OCI-LY1 (cell line): ENCODE results near the gene CASQ2.

ENCODE experiments used
- H2AFZ ChIP-seq: fragments of 200-600 bp; sonication (generic), shearing (Covaris generic); 2 replicates; pipeline ENCODE4 v1.6.0; 2014; ENCODE audit warnings: antibody characterized with exemption, mild to moderate bottlenecking, low read length
- H3F3A ChIP-seq: fragments of 200-600 bp; sonication (generic), shearing (Covaris generic); 2 replicates; pipeline ENCODE4 v1.6.0; 2014; ENCODE audit warnings: mild to moderate bottlenecking, antibody characterized with exemption, low read length, moderate library complexity; ENCODE audit not compliant: insufficient read depth
- H3K27ac ChIP-seq: fragments of 200-600 bp; sonication (generic); 2 replicates; pipeline ENCODE4 v1.5.1; 2014; ENCODE audit warnings: low read length, mixed run types, mild to moderate bottlenecking, low read depth; ENCODE audit not compliant: poor library complexity, severe bottlenecking
- H3K27me3 ChIP-seq: fragments of 200-600 bp; sonication (generic); 2 replicates; pipeline ENCODE4 v1.6.0; 2014; ENCODE audit warnings: antibody characterized with exemption, mild to moderate bottlenecking, low read length, moderate library complexity; ENCODE audit not compliant: insufficient read depth
- H3K36me3 ChIP-seq: fragments of 200-600 bp; sonication (generic); 2 replicates; pipeline ENCODE4 v1.6.1; 2014; ENCODE audit warnings: mild to moderate bottlenecking, antibody characterized with exemption, low read length, moderate library complexity, mixed read lengths; ENCODE audit not compliant: insufficient read depth
- H3K4me1 ChIP-seq: fragments of 200-600 bp; sonication (generic); 2 replicates; pipeline ENCODE4 v1.5.1; 2014; ENCODE audit warnings: mild to moderate bottlenecking, low read length, moderate library complexity; ENCODE audit not compliant: insufficient read depth, severe bottlenecking
- H3K4me2 ChIP-seq: fragments of 200-600 bp; sonication (generic), shearing (Covaris generic); 2 replicates; pipeline ENCODE4 v1.6.1; 2014; ENCODE audit warnings: low read length
- H3K4me3 ChIP-seq: fragments of 200-600 bp; sonication (generic); 2 replicates; pipeline ENCODE4 v1.5.1; 2014; ENCODE audit warnings: low read length, low read depth, mild to moderate bottlenecking, mixed read lengths; ENCODE audit not compliant: poor library complexity, severe bottlenecking
- H3K79me2 ChIP-seq: fragments of 200-600 bp; shearing (Covaris generic); 2 replicates; pipeline ENCODE4 v1.6.1; 2016; ENCODE audit warnings: mixed run types, low read length, mixed read lengths; ENCODE audit not compliant: insufficient read depth
- H3K9ac ChIP-seq: fragments of 200-600 bp; sonication (generic), shearing (Covaris generic); 2 replicates; pipeline ENCODE4 v1.6.1; 2014; ENCODE audit warnings: mild to moderate bottlenecking, low read length, mixed read lengths
- H3K9me2 ChIP-seq: fragments of 200-600 bp; sonication (generic), shearing (Covaris generic); 2 replicates; pipeline ENCODE4 v1.6.1; 2014; ENCODE audit warnings: low read depth, mild to moderate bottlenecking, low read length, mixed read lengths
- H3K9me3 ChIP-seq: fragments of 200-600 bp; shearing (Covaris generic); 2 replicates; pipeline ENCODE4 v1.6.1; 2014; ENCODE audit warnings: low read length, mixed read lengths
- H4K20me1 ChIP-seq: fragments of 200-600 bp; sonication (generic), shearing (Covaris generic); 2 replicates; pipeline ENCODE4 v1.6.0; 2016; ENCODE audit warnings: mild to moderate bottlenecking, low read length; ENCODE audit not compliant: insufficient read depth
- EZH2 ChIP-seq: fragments of 200-600 bp; sonication (generic), shearing (Covaris generic); IDR thresholded peaks from 2 replicates; pipeline ENCODE4 v1.8.0; 2017; ENCODE audit warnings: borderline replicate concordance, mixed run types, mild to moderate bottlenecking, antibody characterized with exemption, low read length, moderate library complexity, mixed read lengths
- TF ChIP-seq, protein P1 (sequence below): fragments of 200-600 bp; sonication (generic), shearing (Covaris generic); IDR thresholded peaks from 2 replicates; pipeline ENCODE4 v1.5.1; 2017; ENCODE audit warnings: mild to moderate bottlenecking, antibody characterized with exemption, low read length, moderate library complexity, mixed read lengths

CASQ2 gene

DNA sequence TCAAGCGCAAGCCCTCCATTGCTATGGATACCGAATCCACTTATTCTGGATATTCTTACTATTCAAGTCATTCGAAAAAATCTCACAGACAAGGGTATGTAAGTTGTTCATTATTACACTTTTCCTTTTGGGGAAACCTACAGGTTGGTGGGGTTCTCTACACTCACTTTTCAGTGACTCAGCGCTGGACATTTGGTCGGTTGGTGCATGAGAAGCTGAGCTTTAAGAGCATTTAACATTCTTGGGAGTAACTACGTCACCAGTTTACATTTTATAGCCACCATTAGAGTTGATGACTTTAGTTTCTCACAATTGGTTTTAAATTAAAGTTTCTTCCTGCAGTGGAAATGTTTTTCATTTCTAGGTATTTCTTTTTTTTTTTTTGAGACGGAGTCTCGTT lies 117.1 kb downstream of the CASQ2 start:
- H3K27me3 ChIP-seq = no peaks in the 10 kb centered on the region
- H4K20me1 ChIP-seq = no peaks in the 10 kb centered on the region
- H3K9ac ChIP-seq = no peak overlapping the region
- H2AFZ ChIP-seq = no peak overlapping the region
- H3F3A ChIP-seq = no peaks in the 10 kb centered on the region
- H3K4me1 ChIP-seq = no peaks in the 10 kb centered on the region
- TF ChIP-seq, protein P1, sequence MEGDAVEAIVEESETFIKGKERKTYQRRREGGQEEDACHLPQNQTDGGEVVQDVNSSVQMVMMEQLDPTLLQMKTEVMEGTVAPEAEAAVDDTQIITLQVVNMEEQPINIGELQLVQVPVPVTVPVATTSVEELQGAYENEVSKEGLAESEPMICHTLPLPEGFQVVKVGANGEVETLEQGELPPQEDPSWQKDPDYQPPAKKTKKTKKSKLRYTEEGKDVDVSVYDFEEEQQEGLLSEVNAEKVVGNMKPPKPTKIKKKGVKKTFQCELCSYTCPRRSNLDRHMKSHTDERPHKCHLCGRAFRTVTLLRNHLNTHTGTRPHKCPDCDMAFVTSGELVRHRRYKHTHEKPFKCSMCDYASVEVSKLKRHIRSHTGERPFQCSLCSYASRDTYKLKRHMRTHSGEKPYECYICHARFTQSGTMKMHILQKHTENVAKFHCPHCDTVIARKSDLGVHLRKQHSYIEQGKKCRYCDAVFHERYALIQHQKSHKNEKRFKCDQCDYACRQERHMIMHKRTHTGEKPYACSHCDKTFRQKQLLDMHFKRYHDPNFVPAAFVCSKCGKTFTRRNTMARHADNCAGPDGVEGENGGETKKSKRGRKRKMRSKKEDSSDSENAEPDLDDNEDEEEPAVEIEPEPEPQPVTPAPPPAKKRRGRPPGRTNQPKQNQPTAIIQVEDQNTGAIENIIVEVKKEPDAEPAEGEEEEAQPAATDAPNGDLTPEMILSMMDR = no peak
- no peak for TF ChIP-seq EZH2
- no peak overlapping the region for H3K4me2 ChIP-seq
- no peaks in the 10 kb centered on the region for H3K79me2 ChIP-seq
- no peak overlapping the region for H3K27ac ChIP-seq
- no peaks in the 10 kb centered on the region for H3K9me3 ChIP-seq
- H3K4me3 ChIP-seq = no peak overlapping the region
- no peaks in the 10 kb centered on the region for H3K36me3 ChIP-seq
- H3K9me2 ChIP-seq = no peaks in the 10 kb centered on the region

- Histone ChIP-seq H3K9me3 (no peaks in the 10 kb centered on the region), H3F3A (no peaks in the 10 kb centered on the region), H3K79me2 (no peaks in the 10 kb centered on the region), H3K4me2 (no peak overlapping the region), H3K9ac (no peak overlapping the region), H3K9me2 (no peaks in the 10 kb centered on the region), H4K20me1 (no peaks in the 10 kb centered on the region), H3K36me3 (no peaks in the 10 kb centered on the region), H3K27me3 (no peaks in the 10 kb centered on the region), H3K4me1 (no peaks in the 10 kb centered on the region), H3K27ac (no peak overlapping the region), H2AFZ (no peak overlapping the region), H3K4me3 (no peak overlapping the region)
- TF ChIP-seq, protein P1 = no peak
- no peak for TF ChIP-seq EZH2
These were observed 117.6 kb downstream of the CASQ2 start for GRCh38 chr1:115650961-115651360.
